Stimulated activated CD4-positive, alpha-beta T cell treated with anti-CD3 and anti-CD28 coated beads, Interleukin-1b, Interleukin-23, amount 100 ng/mL, for 48 hours (primary cell): ENCODE results near the gene DIDO1.

ENCODE experiments used
- DNase-seq: peaks from one replicate; pipeline ENCODE4 v3.0.0-alpha.2; 2020

DIDO1 gene

DNA sequence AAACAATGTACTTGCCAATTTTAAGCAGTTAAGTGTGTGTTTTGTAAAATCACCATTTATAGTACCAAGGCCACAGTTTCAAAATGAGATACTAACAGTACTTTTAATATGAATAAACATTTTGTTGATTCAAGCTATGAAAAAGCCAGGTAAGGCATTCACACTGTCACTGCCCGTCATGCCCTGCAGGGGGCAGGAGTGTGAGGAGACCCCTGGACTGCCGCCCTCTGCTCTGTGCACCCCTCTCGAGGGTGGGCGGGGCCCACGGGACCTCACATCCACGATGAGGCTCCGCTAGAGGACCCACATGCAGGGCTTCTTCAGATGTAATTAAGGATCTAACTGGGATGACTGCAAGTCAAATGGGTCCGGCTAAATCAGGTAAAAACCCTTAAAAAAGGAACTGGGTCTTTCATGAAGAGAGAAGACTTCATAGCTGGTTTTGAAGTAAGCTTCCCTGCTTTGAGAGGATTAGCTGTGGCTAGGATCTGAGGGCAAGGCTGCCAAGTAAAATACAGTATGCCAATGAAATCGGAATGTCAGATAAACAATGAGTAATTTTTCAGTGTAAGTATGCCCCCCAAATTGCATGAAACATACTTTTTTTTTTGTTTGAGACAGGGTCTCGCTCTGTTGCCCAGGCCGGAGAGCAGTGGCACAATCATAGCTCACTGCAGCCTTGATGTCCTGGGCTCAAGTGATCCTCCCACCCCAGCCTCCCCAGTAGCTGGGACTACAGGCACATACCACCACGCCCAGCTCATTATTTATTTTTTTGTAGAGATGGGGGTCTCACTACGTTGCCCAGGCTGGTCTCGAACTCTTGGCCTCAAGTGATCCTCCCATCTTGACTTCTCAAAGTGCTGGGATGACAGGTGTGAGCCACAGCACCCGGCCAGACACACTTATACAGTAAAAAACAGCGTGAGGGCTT is 18.7 kb downstream of the DIDO1 start:
- peak; percentile 44 for DNase-seq

DNA sequence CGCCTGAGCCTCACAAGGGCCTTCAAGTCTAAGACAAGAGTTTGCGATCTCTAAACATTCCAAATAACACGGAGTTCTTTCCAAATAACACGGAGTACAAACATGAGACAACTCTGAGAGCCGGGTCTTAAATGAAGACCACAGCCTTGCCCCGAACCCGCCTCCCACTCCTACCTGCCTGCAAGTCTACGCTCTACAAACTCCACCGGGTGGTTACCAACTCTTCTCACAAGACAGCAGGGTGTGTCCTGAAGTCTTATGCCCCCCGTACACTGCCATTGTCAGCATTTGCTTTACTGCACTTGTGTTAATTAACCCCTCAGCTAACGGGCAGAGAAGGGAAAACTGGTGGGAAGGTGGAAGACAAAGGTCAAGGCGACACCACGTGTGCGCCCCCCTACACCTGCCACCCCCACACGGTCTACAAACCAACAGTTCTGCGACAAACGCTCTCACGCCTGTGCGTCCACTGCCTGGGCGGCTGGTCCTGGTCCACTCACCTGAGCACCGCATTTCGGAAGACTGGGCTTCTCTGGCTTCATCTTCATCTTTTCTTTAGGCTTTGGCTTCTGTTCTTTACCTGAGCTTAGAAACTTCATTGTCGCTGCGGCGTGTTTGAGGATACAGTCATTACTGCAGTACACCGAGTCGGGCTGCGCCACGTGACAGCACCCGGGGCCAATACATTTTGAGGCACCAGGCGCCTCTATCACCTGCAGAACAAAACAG is 19.5 kb downstream of the DIDO1 start:
- DNase-seq: no peak

- DNase-seq: no peak
Observed at GRCh38 chr20:62906209-62906608, 20.1 kb downstream of the DIDO1 start.

- no peak for DNase-seq
Observed at GRCh38 chr20:62905536-62906117, 20.7 kb downstream of the DIDO1 start.

- DNase-seq: no peak
Observed at GRCh38 chr20:62902926-62903615, 23.2 kb downstream of the DIDO1 start.

DNA sequence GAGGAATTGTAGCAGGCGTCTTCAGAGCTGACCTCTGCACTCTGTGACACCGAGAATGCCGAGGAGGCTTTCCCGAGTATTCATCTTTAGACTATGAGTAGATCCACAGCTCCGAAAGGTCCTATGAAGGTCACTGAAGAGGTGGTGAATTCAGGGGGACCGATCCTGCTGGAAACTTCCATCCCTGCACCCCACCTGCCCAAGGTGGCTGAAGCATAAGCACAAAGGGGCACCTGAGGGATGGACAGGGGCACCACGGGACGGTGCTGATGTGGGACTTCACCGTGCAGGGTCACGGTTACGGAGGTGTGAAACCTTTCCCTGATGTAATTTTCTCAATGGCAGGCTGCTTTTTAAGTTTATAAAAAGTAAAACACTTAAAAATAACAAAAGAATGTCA is 24.4 kb downstream of the DIDO1 start:
- no peak for DNase-seq

DNA sequence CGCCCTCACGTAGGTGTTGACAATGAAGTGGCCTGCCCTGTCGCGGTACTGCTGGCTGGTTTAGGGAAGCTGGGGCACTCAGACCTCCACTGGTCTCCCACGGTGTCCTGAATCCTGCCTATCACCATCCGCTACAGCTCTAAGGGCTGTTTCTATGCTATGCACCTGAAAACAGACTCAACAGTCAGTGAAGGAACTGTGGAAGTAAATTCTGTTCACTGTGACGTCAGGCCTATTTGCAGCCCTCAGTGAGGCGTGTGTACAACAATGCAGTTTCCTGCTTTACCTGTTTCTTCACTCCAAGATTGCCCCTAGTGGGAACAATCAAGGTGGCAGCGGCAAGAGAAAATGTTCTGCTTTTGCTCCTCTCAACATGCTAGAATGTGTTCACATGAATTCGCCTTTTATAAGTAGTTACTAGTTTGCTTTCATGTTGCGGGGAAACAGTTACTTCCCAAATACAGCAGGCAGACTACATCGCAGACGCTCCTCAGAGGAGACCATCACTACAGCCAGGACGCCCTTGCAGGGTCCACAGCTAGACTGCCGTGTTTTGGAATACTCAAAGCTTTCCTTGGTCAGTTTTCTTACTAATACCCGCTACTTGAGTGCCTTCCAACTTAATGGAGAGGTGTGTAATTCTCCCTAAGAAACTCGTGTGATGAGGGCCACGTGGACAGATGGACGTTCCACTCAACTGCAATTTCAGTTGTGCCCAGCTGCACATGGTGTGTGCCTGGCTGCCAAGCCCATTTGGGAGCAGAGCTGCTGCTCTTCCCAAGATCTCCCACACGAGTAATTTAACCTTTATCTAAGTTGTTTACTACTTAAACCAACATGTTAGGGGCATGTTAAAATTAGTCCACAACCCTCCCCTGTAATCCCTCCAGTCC is 25.4 kb downstream of the DIDO1 start:
- DNase-seq: no peak

DNA sequence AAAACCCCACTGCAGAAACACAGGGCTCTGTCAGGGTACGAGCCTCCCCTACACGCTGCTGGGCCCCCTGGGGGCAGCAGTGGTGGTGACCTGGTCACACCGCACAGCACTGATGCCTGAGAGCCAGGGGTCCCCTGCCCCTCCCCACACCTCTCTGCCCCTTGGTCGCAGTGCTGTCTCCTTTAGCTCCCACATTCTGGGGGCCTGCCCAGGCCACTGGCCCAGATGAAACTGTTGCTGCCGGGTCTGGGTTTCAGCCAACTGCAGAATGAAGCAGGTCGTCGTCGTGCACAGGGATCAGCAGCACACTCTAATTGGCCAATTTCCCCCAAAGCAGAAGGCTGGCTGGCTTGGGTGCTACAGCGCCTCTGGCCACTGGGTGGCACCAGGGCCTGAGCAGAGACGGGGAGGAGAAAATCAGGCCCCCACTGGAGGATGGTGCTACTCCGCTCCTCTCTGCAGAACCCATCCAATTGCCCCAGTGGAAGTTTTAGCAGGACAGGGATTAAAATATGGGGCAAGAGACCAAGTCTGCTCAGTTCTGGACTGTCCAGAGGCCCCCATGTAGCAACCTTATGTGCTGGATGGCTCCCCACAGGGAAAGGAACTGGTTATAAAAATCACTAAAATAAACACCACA is 26.1 kb downstream of the DIDO1 start:
- DNase-seq: peak; percentile 76

DNA sequence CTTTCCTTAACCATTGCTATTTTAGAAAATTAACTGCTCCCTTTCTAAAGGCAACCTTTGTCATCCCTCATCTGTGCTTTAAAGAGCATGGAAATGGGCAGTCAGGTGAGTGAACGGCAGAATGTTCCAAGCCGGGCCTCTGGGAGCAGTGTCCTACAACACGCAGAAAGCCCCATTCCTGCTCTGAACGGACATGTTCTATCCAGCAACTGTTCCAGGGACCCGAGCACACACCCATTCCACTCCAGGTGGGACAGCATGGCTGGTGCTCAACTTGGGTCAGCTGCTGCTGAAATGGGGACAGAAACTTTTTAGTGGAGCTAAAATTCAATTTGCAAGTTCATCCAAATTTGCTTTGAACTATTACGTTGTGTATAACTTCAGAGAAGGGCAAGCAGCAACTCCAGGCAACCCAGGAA is 26.7 kb downstream of the DIDO1 start:
- no peak for DNase-seq

- DNase-seq: peak; percentile 54
Observed at GRCh38 chr20:62898970-62899632, 27.2 kb downstream of the DIDO1 start.

DNA sequence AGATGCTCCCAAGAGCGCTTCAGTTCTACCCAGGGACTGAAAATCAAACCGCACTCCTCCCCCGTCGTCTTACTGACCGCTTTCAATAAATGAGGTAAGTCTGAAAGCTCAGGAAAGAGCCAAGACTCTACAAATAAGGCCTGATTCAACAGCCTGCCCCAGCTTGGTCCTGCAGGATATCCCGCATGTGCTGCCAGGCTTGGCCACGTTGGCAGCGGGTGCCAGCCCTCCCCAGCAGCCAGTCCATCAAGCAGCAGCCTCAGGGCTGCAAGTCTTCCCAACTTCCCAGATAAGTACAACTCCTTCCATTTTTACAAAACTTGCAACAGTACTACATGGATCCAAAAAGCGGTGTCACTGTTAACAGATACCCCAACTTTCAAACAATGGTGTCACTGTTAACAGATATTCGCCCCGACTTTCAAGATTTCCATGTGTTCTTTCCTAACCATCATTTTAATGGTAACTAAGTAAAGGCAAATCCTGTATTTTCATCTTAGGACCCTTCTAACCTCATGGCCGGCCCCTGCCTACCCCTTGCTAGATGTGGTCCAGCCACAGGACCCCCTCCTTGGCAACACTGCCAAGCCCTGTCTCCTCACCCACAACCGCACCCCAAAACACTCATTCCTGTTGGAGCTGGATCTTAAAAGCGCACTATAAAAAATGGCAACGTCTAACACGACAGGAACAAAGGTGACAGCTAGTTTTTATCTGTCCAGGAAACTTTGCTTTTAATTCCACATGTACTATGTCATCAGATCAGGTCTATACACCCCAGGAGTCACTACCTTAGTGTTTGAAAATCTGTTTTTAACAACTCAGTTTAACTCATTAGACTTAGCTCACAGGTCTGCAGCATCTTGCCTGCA is 28.0 kb downstream of the DIDO1 start:
- no peak for DNase-seq

- no peak for DNase-seq
Observed at GRCh38 chr20:62897666-62898065, 28.6 kb downstream of the DIDO1 start.

GRCh38 chr20:62896526-62896925 is 29.8 kb downstream of the DIDO1 start:
- DNase-seq: no peak

- no peak for DNase-seq
Observed at GRCh38 chr20:62895539-62895938, 30.8 kb downstream of the DIDO1 start.

DNA sequence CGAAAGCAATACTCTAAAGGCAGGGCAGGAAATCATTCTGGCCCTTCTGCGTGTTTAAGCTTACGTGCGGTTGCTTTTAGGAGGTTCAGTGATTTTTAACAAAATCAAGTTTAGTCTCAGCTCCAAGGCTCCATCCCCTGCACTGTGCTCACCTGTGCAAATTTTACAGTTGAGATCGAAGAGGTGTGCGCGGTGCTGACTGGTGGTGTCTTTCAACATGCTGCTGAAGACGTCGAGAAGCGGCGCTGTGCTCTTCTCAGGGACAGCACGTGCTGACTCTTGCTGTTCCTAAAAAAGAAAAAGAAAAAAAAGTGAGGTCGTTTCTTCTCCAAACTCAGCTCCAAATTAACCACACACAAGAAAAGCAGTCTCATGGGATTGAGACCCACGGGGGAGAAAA is 32.0 kb downstream of the DIDO1 start:
- no peak for DNase-seq

- DNase-seq: no peak
Observed at GRCh38 chr20:62893700-62894099, 32.6 kb downstream of the DIDO1 start.

GRCh38 chr20:62892348-62893304 is 33.7 kb downstream of the DIDO1 start:
- peak; percentile 34 for DNase-seq

DNA sequence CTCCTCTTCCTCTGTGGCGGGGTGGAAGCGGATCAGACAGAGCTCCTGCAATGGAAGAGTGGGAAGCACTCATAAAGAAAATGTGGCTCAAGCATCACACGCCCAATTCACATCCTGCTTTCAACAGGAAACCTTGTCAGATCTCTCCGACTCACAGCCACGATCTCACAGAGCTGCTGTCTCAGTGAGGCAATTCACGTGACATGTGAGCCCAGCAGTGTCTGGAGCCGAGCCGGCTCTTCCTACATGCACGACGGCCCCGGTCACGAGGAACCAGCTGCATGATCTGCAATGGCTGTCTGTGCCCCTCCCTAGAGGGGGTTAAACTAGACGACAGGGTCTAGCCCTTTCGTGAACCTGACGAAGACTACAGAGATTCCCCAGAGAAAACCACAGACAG is 35.2 kb downstream of the DIDO1 start:
- DNase-seq: peak; percentile 46

DNA sequence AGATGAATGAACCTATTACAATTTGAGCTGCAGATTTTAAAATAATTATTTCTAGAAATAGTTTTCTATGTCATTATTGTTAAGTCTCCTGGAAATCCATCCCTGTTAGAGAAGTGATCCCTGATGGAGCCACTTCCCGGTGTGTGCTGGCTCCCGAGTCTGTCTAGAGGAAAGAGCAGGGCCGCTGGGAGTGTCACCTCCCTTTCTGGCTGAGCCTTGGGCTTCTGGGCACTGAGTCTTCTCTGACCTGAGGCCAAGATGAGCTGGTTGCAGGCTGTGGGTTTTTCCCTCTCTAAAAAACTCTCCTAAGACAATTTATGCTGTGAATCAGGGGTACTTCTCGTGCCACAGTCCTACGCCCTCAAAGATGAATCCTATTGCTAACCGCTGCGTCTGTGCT is 35.9 kb downstream of the DIDO1 start:
- DNase-seq: no peak
